GM18508 (cell line): ENCODE data around the gene PIGV.
"Not testable (repeated sequence)": the region's sequence is repeated elsewhere in the genome, so short reads cannot be mapped to it uniquely, and the experiment has no call there.

Experiments used
- ATAC-seq: cut with Tn5 transposase; IDR thresholded peaks from one replicate; pipeline ENCODE4 v1.9.1; 2021; ENCODE audit warnings: moderate number of reproducible peaks; ENCODE audit not compliant: insufficient read depth, unreplicated experiment

Gene PIGV

GRCh38 chr1:26790551-26790953 is 2.8 kb downstream of the PIGV start:
- no peak for ATAC-seq

- no peak for ATAC-seq
Observed at GRCh38 chr1:26791148-26791547, 3.4 kb downstream of the PIGV start.

GRCh38 chr1:26791626-26792025 is 3.9 kb downstream of the PIGV start:
- no peak for ATAC-seq

GRCh38 chr1:26792924-26793323 is 5.2 kb downstream of the PIGV start:
- ATAC-seq = no peak

GRCh38 chr1:26794391-26794790 is 6.6 kb downstream of the PIGV start:
- ATAC-seq = no peak

- ATAC-seq = no peak
Observed at GRCh38 chr1:26797627-26798026, 9.9 kb downstream of the PIGV start.

GRCh38 chr1:26799479-26800142 is 11.9 kb downstream of the PIGV start:
- no peak for ATAC-seq

- ATAC-seq = not testable (repeated sequence)
Observed at GRCh38 chr1:26803932-26804331, 16.2 kb downstream of the PIGV start.

- ATAC-seq = not testable (repeated sequence)
Observed at GRCh38 chr1:26810105-26810504, 22.4 kb downstream of the PIGV start.

GRCh38 chr1:26811057-26811456 is 23.3 kb downstream of the PIGV start:
- no peak for ATAC-seq

- no peak for ATAC-seq
Observed at GRCh38 chr1:26811708-26812107, 24.0 kb downstream of the PIGV start.

- ATAC-seq = no peak
Observed at GRCh38 chr1:26814377-26814776, 26.6 kb downstream of the PIGV start.

GRCh38 chr1:26814893-26815292 is 27.1 kb downstream of the PIGV start:
- ATAC-seq = no peak

- ATAC-seq = peak; percentile 63
Observed at GRCh38 chr1:26820784-26821269, 33.1 kb downstream of the PIGV start.

- no peak for ATAC-seq
Observed at GRCh38 chr1:26822737-26823395, 35.1 kb downstream of the PIGV start.

- ATAC-seq = no peak
Observed at GRCh38 chr1:26824731-26825130, 37.0 kb downstream of the PIGV start.

- ATAC-seq = no peak
Observed at GRCh38 chr1:26826261-26827105, 38.7 kb downstream of the PIGV start, which contains the start of gene ZDHHC18. Gene ZDHHC18, plus strand, starts transcription at chr1:26826688. Its CDS starts 117 bp downstream, at chr1:26826805.

GRCh38 chr1:26827106-26827604 is 39.4 kb downstream of the PIGV start:
- ATAC-seq = no peak

- no peak for ATAC-seq
Observed at GRCh38 chr1:26827663-26828062, 39.9 kb downstream of the PIGV start.

- no peak for ATAC-seq
Observed at GRCh38 chr1:26828411-26828991, 40.8 kb downstream of the PIGV start.
